Measurements from ENCODE around the gene TTC21B.
A peak's percentile ranks its signal among the peaks of the same experiment; 100 is the strongest.

TTC21B gene

GRCh38 chr2:165827921-165828276 is 125.7 kb downstream of the TTC21B start:
- DNase-seq, result no peak

DNA sequence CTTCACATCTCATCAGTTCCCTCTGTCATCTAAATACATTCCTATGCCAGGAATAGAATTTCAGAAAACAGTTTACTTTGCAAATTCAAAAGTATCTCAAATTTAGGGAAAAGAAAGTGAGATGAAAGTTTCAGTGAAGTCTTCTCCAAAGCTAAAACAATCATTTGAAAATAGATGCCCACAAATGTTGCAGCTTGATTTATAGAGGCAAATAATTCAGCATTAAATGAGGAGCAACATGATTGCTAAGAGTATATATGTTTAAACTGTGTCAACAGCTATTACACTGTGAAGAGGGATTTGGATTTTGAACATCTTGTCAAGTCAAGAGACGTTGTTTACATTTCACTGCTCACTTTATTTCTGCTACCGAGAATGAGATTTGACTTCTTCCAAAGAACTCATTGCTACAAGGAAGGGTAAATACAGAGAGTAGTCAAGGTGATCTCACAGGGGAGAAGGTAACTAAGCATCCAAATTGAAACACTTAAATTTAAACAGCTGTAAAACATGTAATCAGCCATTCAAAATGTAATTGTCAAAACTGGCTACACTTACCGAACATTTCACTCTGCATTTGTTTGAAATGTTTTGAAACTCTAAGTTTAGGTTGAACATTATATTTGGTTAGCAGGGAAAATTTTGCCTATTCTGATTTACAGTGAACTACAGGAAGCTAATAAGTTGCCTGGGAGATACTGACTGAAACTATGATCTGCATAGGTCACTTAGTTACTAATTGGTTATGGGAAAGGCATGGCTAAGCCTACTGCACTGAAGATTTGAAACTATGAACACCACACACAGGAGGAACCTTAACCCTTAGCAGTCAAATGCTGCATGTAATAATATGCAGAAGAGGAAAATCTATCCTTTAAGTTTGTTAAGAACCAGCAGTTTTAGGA is 126.3 kb downstream of the TTC21B start:
- no peak for DNase-seq

- peak; percentile 87 for DNase-seq
Measured at GRCh38 chr2:165825041-165825440, 128.5 kb downstream of the TTC21B start.

Data from NCI-H1105 treated with DMSO at 0.1 percent for 48 hours (cell line).